HG03196 (cell line): ENCODE data around the gene HPS1.

Experiments used
- ATAC-seq: cut with Tn5 transposase; IDR thresholded peaks from one replicate; pipeline ENCODE4 v1.9.1; 2021; ENCODE audit not compliant: unreplicated experiment

Gene HPS1

GRCh38 chr10:98465866-98466265 lies 19.1 kb upstream of the HPS1 start:
- ATAC-seq = no peak

GRCh38 chr10:98463976-98464754 lies 17.4 kb upstream of the HPS1 start:
- ATAC-seq = no peak

- no peak for ATAC-seq
Measured at GRCh38 chr10:98463016-98463415, 16.3 kb upstream of the HPS1 start.

GRCh38 chr10:98461500-98461842 lies 14.7 kb upstream of the HPS1 start:
- ATAC-seq = no peak

GRCh38 chr10:98460837-98461499 lies 14.2 kb upstream of the HPS1 start:
- no peak for ATAC-seq

- no peak for ATAC-seq
Measured at GRCh38 chr10:98458809-98459784, 12.4 kb upstream of the HPS1 start.

- ATAC-seq = no peak
Measured at GRCh38 chr10:98457721-98458120, 11.0 kb upstream of the HPS1 start.

GRCh38 chr10:98456686-98457482 lies 10.1 kb upstream of the HPS1 start:
- no peak for ATAC-seq

GRCh38 chr10:98456043-98456570 lies 9.4 kb upstream of the HPS1 start:
- ATAC-seq = no peak

GRCh38 chr10:98453729-98454128 lies 7.0 kb upstream of the HPS1 start:
- no peak for ATAC-seq

GRCh38 chr10:98450618-98451017 lies 3.9 kb upstream of the HPS1 start:
- ATAC-seq = no peak

- ATAC-seq = no peak
Measured at GRCh38 chr10:98449287-98449686, 2.6 kb upstream of the HPS1 start.

GRCh38 chr10:98446151-98446660 lies 529 bp downstream of the HPS1 start:
- ATAC-seq = peak; percentile 26

- no peak for ATAC-seq
Measured at GRCh38 chr10:98445200-98445812, 1.4 kb downstream of the HPS1 start.

- no peak for ATAC-seq
Measured at GRCh38 chr10:98444314-98445006, 2.3 kb downstream of the HPS1 start.

- no peak for ATAC-seq
Measured at GRCh38 chr10:98438715-98439114, 8.0 kb downstream of the HPS1 start.

GRCh38 chr10:98436704-98437103 lies 10.0 kb downstream of the HPS1 start:
- ATAC-seq = no peak

GRCh38 chr10:98435178-98435577 lies 11.6 kb downstream of the HPS1 start:
- ATAC-seq = no peak
